Measurements from ENCODE around the gene OLFML3. TPM values are rescaled to one million over a fixed set of nuclear protein-coding genes. Genes with fewer than 3 reads are reported as not detected.

OLFML3 gene
- total RNA-seq, 1 experiment from 2014 or later: 171 TPM

DNA sequence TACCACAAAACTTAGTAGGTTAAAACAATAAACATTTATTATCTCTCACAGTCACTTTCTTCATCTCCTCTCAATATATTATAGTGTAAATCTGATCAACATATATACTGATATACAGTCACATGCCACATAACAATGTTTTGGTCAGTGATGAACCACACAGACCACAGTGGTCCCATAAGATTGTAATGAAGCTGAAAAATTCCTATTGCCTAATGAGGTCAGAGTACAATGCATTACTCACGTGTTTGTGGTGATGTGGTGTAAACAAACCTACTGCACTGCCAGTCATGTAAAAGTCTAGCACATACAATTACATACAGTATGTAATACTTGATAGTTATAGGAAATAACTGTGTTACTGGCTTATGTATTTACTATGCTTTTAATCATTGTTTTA lies 30.1 kb downstream of the OLFML3 start:
- H3K79me2 ChIP-seq (ENCODE audit: insufficient read depth, low read length): no peaks in the 10 kb centered on the region
- no CpG with 5 or more reads among the region's 1 CpG for WGBS (ENCODE audit: extremely low coverage, insufficient read length, low lambda C conversion rate)

More for the DNA sequence above, 30.1 kb downstream of the OLFML3 start:
- Histone ChIP-seq H2BK20ac (ENCODE audit: low read depth, low read length, poor library complexity, severe bottlenecking) (no peak overlapping the region), H2AK5ac (ENCODE audit: insufficient read length, low read length) (no peak overlapping the region), H3K79me1 (ENCODE audit: insufficient read depth, low read depth, low read length, poor library complexity, severe bottlenecking) (no peaks in the 10 kb centered on the region), H4K5ac (ENCODE audit: insufficient read length, low read depth, low read length) (no peak overlapping the region), H4K91ac (ENCODE audit: insufficient read length, low read depth, low read length) (no peak overlapping the region), H3K56ac (ENCODE audit: insufficient read length, low read depth, low read length) (no peak overlapping the region), H2BK15ac (ENCODE audit: low read depth, low read length) (no peak overlapping the region), H3K18ac (ENCODE audit: insufficient read length, low read depth, low read length) (no peak overlapping the region), H3K27ac (ENCODE audit: insufficient read length, low read depth, low read length) (no peak overlapping the region), H3K27me3 (ENCODE audit: insufficient read depth, low read length) (no peaks in the 10 kb centered on the region), H4K8ac (replicated peaks; ENCODE audit: insufficient read length, low read depth, low read length) (no peak overlapping the region), H3K4me2 (ENCODE audit: insufficient read depth, insufficient read length, low read length) (no peak overlapping the region), H3K14ac (ENCODE audit: insufficient read depth, low read length) (no peak overlapping the region), H3K9me3 (ENCODE audit: control insufficient read depth, low read depth, low read length) (no peaks in the 10 kb centered on the region), H3K23ac (ENCODE audit: insufficient read length, low read depth, low read length) (no peak overlapping the region), H2AFZ (ENCODE audit: low read length) (no peak overlapping the region), H3K23me2 (ENCODE audit: insufficient read length, low read depth, low read length, poor library complexity, severe bottlenecking) (no peaks in the 10 kb centered on the region), H3T11ph (ENCODE audit: low read length) (no peak overlapping the region), H3K4ac (ENCODE audit: low read depth, low read length) (no peak overlapping the region), H3K9ac (ENCODE audit: extremely low read depth, insufficient read length, low read length) (no peak overlapping the region), H3K4me1 (ENCODE audit: insufficient read depth, low read length) (peaks cover 15% of the 10 kb centered on the region), H2BK5ac (ENCODE audit: insufficient read length, low read length) (no peak overlapping the region), H4K20me1 (ENCODE audit: control insufficient read depth, insufficient read depth, insufficient read length) (no peaks in the 10 kb centered on the region), H2BK120ac (ENCODE audit: low read depth, low read length, poor library complexity, severe bottlenecking) (no peak overlapping the region), H2BK12ac (ENCODE audit: insufficient read length, low read depth, low read length) (no peak overlapping the region)
- Mint-ChIP-seq H3K9me3 (peaks cover 13 to 14% of the 10 kb centered on the region in 2 experiments; a peak in 4 of 5 replicates), H3K27ac (no peak overlapping the region), H3K36me3 (ENCODE audit: insufficient read depth in 1 of 3, low read depth in 3 of 3) (peaks cover 6 to 29% (median 13%) of the 10 kb centered on the region in 3 experiments), H3K27me3 (ENCODE audit: low read depth) (peaks cover 2% of the 10 kb centered on the region; the same call in 1 of the 2 replicates), H3K4me1 (peaks cover 24 to 30% of the 10 kb centered on the region in 2 experiments), H3K4me3 (no peak overlapping the region)
- DNase-seq: no peak
- TF ChIP-seq, protein P1, sequence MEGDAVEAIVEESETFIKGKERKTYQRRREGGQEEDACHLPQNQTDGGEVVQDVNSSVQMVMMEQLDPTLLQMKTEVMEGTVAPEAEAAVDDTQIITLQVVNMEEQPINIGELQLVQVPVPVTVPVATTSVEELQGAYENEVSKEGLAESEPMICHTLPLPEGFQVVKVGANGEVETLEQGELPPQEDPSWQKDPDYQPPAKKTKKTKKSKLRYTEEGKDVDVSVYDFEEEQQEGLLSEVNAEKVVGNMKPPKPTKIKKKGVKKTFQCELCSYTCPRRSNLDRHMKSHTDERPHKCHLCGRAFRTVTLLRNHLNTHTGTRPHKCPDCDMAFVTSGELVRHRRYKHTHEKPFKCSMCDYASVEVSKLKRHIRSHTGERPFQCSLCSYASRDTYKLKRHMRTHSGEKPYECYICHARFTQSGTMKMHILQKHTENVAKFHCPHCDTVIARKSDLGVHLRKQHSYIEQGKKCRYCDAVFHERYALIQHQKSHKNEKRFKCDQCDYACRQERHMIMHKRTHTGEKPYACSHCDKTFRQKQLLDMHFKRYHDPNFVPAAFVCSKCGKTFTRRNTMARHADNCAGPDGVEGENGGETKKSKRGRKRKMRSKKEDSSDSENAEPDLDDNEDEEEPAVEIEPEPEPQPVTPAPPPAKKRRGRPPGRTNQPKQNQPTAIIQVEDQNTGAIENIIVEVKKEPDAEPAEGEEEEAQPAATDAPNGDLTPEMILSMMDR (conservative IDR thresholded peaks at IDR 0.05): no peak

Measured in H9 (cell line).